Fibroblast of mammary gland (primary cell): ENCODE measurements around the gene PLAGL1.
"Not testable (repeated sequence)": the region's sequence is repeated elsewhere in the genome, so short reads cannot be mapped to it uniquely, and the experiment has no call there.

Source experiments
- DNase-seq: peaks from one replicate; pipeline ENCODE4 v3.0.0-alpha.2; 2010; ENCODE audit warnings: low read depth
- H3K4me3 ChIP-seq: 2 replicates; pipeline ENCODE4 v1.5.1; 2011; ENCODE audit warnings: low read depth, mild to moderate bottlenecking, low read length, moderate library complexity; ENCODE audit not compliant: control insufficient read depth
- CTCF ChIP-seq: conservative IDR thresholded peaks from 2 replicates; pipeline ENCODE4 v1.5.1; 2011; ENCODE audit warnings: low read depth, low read length, inconsistent platforms; ENCODE audit not compliant: control insufficient read depth, insufficient read depth

Gene PLAGL1

GRCh38 chr6:144023216-144023615 lies 15.2 kb upstream of the PLAGL1 start:
- DNase-seq, result no peak
- no peak for TF ChIP-seq CTCF
- H3K4me3 ChIP-seq, result no peak overlapping the region

- DNase-seq, result no peak
- TF ChIP-seq CTCF, result no peak
- no peak overlapping the region for H3K4me3 ChIP-seq
These were observed 11.9 kb upstream of the PLAGL1 start for GRCh38 chr6:144019929-144020328.

GRCh38 chr6:144017166-144018094 lies 9.4 kb upstream of the PLAGL1 start:
- no peak for TF ChIP-seq CTCF
- H3K4me3 ChIP-seq, result no peak overlapping the region
- DNase-seq, result no peak

GRCh38 chr6:144013486-144013909 lies 5.4 kb upstream of the PLAGL1 start:
- no peak overlapping the region for H3K4me3 ChIP-seq
- peak; percentile 97 for TF ChIP-seq CTCF
- peak; percentile 83 for DNase-seq

- peak; percentile 65 for DNase-seq
These were observed 4.5 kb upstream of the PLAGL1 start for GRCh38 chr6:144012534-144012933.

GRCh38 chr6:144009628-144010027 lies 1.6 kb upstream of the PLAGL1 start:
- DNase-seq, H3K4me3 ChIP-seq: not testable (repeated sequence)

More at GRCh38 chr6:144012534-144012933, 4.5 kb upstream of the PLAGL1 start:
- TF ChIP-seq CTCF, result no peak
- no peak overlapping the region for H3K4me3 ChIP-seq

GRCh38 chr6:144008846-144009245 lies 787 bp upstream of the PLAGL1 start:
- DNase-seq, result no peak
- no peak for TF ChIP-seq CTCF

More at GRCh38 chr6:144008846-144009245, 787 bp upstream of the PLAGL1 start:
- no peak overlapping the region for H3K4me3 ChIP-seq
